Measurements from ENCODE around the gene TUBB4A. TPM values are rescaled to one million over a fixed set of nuclear protein-coding genes. Genes with fewer than 3 reads are reported as not detected.

The TUBB4A gene
- total and polyA plus RNA-seq, 8 donors: 0.76 to 3.9 (median 0.89) TPM; not detected in 3

- Histone ChIP-seq H3K27ac (no peak overlapping the region), H3K9me3 (peaks cover 0 to 7% (median 0%) of the 10 kb centered on the region in 4 donors), H3K27me3 (no peaks in the 10 kb centered on the region), H3K4me3 (no peak overlapping the region), H3K4me1 (no peaks in the 10 kb centered on the region), H3K36me3 (peaks cover 2 to 81% (median 42%) of the 10 kb centered on the region in 4 donors)
- TF ChIP-seq CTCF (IDR thresholded peaks at IDR 0.05) (no peak), POLR2AphosphoS5 (IDR thresholded peaks at IDR 0.05) (no peak), EP300 (IDR thresholded peaks at IDR 0.05) (no peak), POLR2A (IDR thresholded peaks at IDR 0.05) (no peak)
- WGBS, 5 donors: 91 to 100% (median 96%) methylated on average over 3 of the region's 3 CpGs
- intact Hi-C loops (cut with DNase I; ENCODE audit: low total_unique reads): no loop called here
- no peak for DNase-seq
These were observed 55.7 kb downstream of the TUBB4A start for GRCh38 chr19:6446452-6446851.

Small RNAs within 50 kb of the gene (small RNA-seq; reads per million reads assigned to genes)
- gene AC010503.2: 0 reads per million in 4 donors

Other genes starting within 250 kb of the TUBB4A start
- gene MLLT1, start 222.3 kb downstream of the TUBB4A start, total RNA-seq: 10 to 100 TPM in 3 of 5 donors, 1 to 10 TPM in 2; 3.1 to 30.4 (median 16.7) TPM
- gene MLLT1, start 222.3 kb downstream of the TUBB4A start, polyA plus RNA-seq: 10 to 100 TPM; 21.2 to 33.8 (median 27.4) TPM
- gene ACER1, start 168.7 kb downstream of the TUBB4A start, total RNA-seq: 1 to 10 TPM in 1 of 5 donors, not detected in 4; 3.5 TPM
- under 1 TPM in 1 of 3 donors, not detected in 2; 0.08 TPM for gene ACER1, start 168.7 kb downstream of the TUBB4A start, polyA plus RNA-seq
- gene CLPP, start 140.8 kb downstream of the TUBB4A start, total RNA-seq: 10 to 100 TPM in 4 of 5 donors, 1 to 10 TPM in 1; 5.8 to 67.1 (median 24.0) TPM
- gene CLPP, start 140.8 kb downstream of the TUBB4A start, polyA plus RNA-seq: 10 to 100 TPM; 73.3 to 76.5 (median 75.0) TPM
- 100 to 1,000 TPM in 1 of 5 donors, 10 to 100 TPM in 3, 1 to 10 TPM in 1; 5.3 to 138 (median 21.3) TPM for gene ALKBH7, start 129.5 kb downstream of the TUBB4A start, total RNA-seq
- gene ALKBH7, start 129.5 kb downstream of the TUBB4A start, polyA plus RNA-seq: 100 to 1,000 TPM in 1 of 3 donors, 10 to 100 TPM in 2; 81.1 to 122 (median 87.2) TPM
- 1 to 10 TPM in 4 of 5 donors, not detected in 1; 1.1 to 2.8 (median 1.9) TPM for gene PSPN, start 126.4 kb downstream of the TUBB4A start, total RNA-seq
- gene PSPN, start 126.4 kb downstream of the TUBB4A start, polyA plus RNA-seq: 1 to 10 TPM in 2 of 3 donors, under 1 TPM in 1; 0.92 to 2.2 (median 1.1) TPM
- gene GTF2F1, start 109.1 kb downstream of the TUBB4A start, total RNA-seq: 10 to 100 TPM in 4 of 5 donors, 1 to 10 TPM in 1; 9.8 to 46.7 (median 22.8) TPM
- 10 to 100 TPM; 34.4 to 62.8 (median 41.7) TPM for gene GTF2F1, start 109.1 kb downstream of the TUBB4A start, polyA plus RNA-seq
- 100 to 1,000 TPM; 111 to 130 (median 112) TPM for gene KHSRP, start 77.5 kb downstream of the TUBB4A start, total RNA-seq
- gene KHSRP, start 77.5 kb downstream of the TUBB4A start, polyA plus RNA-seq: 100 to 1,000 TPM in 1 of 3 donors, 10 to 100 TPM in 2; 49.1 to 103 (median 79.3) TPM
- gene SLC25A41, start 68.5 kb downstream of the TUBB4A start, total RNA-seq: 1 to 10 TPM in 1 of 5 donors, not detected in 4; 4.9 TPM
- gene SLC25A41, start 68.5 kb downstream of the TUBB4A start, polyA plus RNA-seq: under 1 TPM in 1 of 3 donors, not detected in 2; 0.80 TPM
- 100 to 1,000 TPM in 1 of 5 donors, 10 to 100 TPM in 4; 20.7 to 191 (median 60.1) TPM for gene SLC25A23, start 42.5 kb downstream of the TUBB4A start, total RNA-seq
- gene SLC25A23, start 42.5 kb downstream of the TUBB4A start, polyA plus RNA-seq: 10 to 100 TPM; 30.8 to 42.5 (median 34.2) TPM
- gene CRB3, start 38.0 kb downstream of the TUBB4A start, total RNA-seq: 100 to 1,000 TPM in 1 of 5 donors, 10 to 100 TPM in 3, 1 to 10 TPM in 1; 7.6 to 203 (median 46.1) TPM
- 10 to 100 TPM; 34.3 to 66.6 (median 51.9) TPM for gene CRB3, start 38.0 kb downstream of the TUBB4A start, polyA plus RNA-seq
- 10 to 100 TPM in 1 of 5 donors, 1 to 10 TPM in 2, under 1 TPM in 2; 0.45 to 15.2 (median 1.1) TPM for gene DENND1C, start 20.5 kb downstream of the TUBB4A start, total RNA-seq
- 1 to 10 TPM; 2.5 to 3.1 (median 2.9) TPM for gene DENND1C, start 20.5 kb downstream of the TUBB4A start, polyA plus RNA-seq
- gene TNFSF9, start 28.7 kb upstream of the TUBB4A start, total RNA-seq: not detected
- gene TNFSF9, start 28.7 kb upstream of the TUBB4A start, polyA plus RNA-seq: under 1 TPM in 1 of 3 donors, not detected in 2; 0.85 TPM
- gene CD70, start 88.8 kb upstream of the TUBB4A start, total RNA-seq: not detected
- gene CD70, start 88.8 kb upstream of the TUBB4A start, polyA plus RNA-seq: under 1 TPM in 1 of 3 donors, not detected in 2; 0.18 TPM
- gene TNFSF14, start 167.9 kb upstream of the TUBB4A start, total RNA-seq: 10 to 100 TPM in 1 of 5 donors, 1 to 10 TPM in 1, under 1 TPM in 1, not detected in 2; 0.14 to 60.1 (median 1.1) TPM
- gene TNFSF14, start 167.9 kb upstream of the TUBB4A start, polyA plus RNA-seq: 1 to 10 TPM in 1 of 3 donors, under 1 TPM in 2; 0.56 to 1.1 (median 0.60) TPM
- 1,000 to 10,000 TPM in 1 of 5 donors, 100 to 1,000 TPM in 2, 10 to 100 TPM in 2; 35.3 to 1,672 (median 430) TPM for gene C3, start 218.3 kb upstream of the TUBB4A start, total RNA-seq
- 100 to 1,000 TPM in 1 of 3 donors, 10 to 100 TPM in 2; 22.8 to 367 (median 75.0) TPM for gene C3, start 218.3 kb upstream of the TUBB4A start, polyA plus RNA-seq
- 10 to 100 TPM; 28.1 to 78.6 (median 54.2) TPM for gene GPR108, start 235.3 kb upstream of the TUBB4A start, total RNA-seq
- 100 to 1,000 TPM in 1 of 3 donors, 10 to 100 TPM in 2; 59.9 to 132 (median 64.4) TPM for gene GPR108, start 235.3 kb upstream of the TUBB4A start, polyA plus RNA-seq
- 10 to 100 TPM; 30.1 to 91.5 (median 86.9) TPM for gene TRIP10, start 237.4 kb upstream of the TUBB4A start, total RNA-seq
- gene TRIP10, start 237.4 kb upstream of the TUBB4A start, polyA plus RNA-seq: 100 to 1,000 TPM in 1 of 3 donors, 10 to 100 TPM in 2; 44.9 to 111 (median 46.8) TPM